HEK293 (cell line): Measurements from ENCODE around the gene MARCHF11.

Source experiments
- CTCF ChIA-PET: fragments of 350-600 bp; formaldehyde crosslinking; extraction: SDS; loops from one replicate; lab custom pipeline; 2021; ENCODE audit warnings: antibody characterized with exemption; lab: Yijun Ruan, JAX
- POLR2A ChIA-PET: fragments of 300-600 bp; formaldehyde crosslinking; extraction: SDS; loops from one replicate; lab custom pipeline; 2020; ENCODE audit warnings: antibody characterized with exemption, inconsistent platforms; lab: Yijun Ruan, JAX
- H3K27ac ChIP-seq: fragments of 200-500 bp; sonication (Bioruptor generic); 2 replicates; pipeline ENCODE4 v1.5.1; 2014; ENCODE audit warnings: low read depth, low read length, control low read depth, inconsistent platforms; ENCODE audit errors: extremely low read depth
- H3K36me3 ChIP-seq, 2 experiments: fragments of 200-500 bp in 1 of 2; sonication (Bioruptor generic) in 1 of 2; 1 replicate in 1 of 2; 2 replicates in 1 of 2; pipeline ENCODE4 v1.5.1; 2014 to 2017; ENCODE audit warnings: inconsistent platforms in 2 of 2, low read length in 2 of 2; ENCODE audit not compliant: control insufficient read depth in 2 of 2, insufficient read depth in 1 of 2
- H3K4me1 ChIP-seq: fragments of 200-500 bp; sonication (Bioruptor generic); 2 replicates; pipeline ENCODE4 v1.5.1; 2014; ENCODE audit warnings: mild to moderate bottlenecking, low read length, inconsistent platforms; ENCODE audit not compliant: control insufficient read depth, insufficient read depth
- H3K4me3 ChIP-seq: 2 replicates; pipeline ENCODE4 v1.5.1; 2011; ENCODE audit warnings: low read depth, mild to moderate bottlenecking, control low read depth, low read length, moderate library complexity
- H3K9me3 ChIP-seq: fragments of 200-500 bp; sonication (Bioruptor generic); 2 replicates; pipeline ENCODE4 v1.5.1; 2014; ENCODE audit warnings: low read depth, low read length, inconsistent platforms; ENCODE audit not compliant: control insufficient read depth, insufficient read depth
- AEBP2 ChIP-seq: fragments of 450-650 bp; formaldehyde crosslinking; IDR thresholded peaks from 2 replicates; pipeline ENCODE4 v1.5.1; 2016; ENCODE audit warnings: missing biosample characterization, missing genetic modification characterization, borderline replicate concordance
- CTCF ChIP-seq: fragments of 450-650 bp; formaldehyde crosslinking; IDR thresholded peaks from 2 replicates; pipeline ENCODE4 v1.5.1; 2016; ENCODE audit warnings: missing biosample characterization, missing genetic modification characterization
- KLF16 ChIP-seq: fragments of 450-650 bp; formaldehyde crosslinking; IDR thresholded peaks from 2 replicates; pipeline ENCODE4 v1.5.1; 2017; ENCODE audit warnings: missing biosample characterization, missing genetic modification characterization
- KLF17 ChIP-seq: fragments of 450-650 bp; formaldehyde crosslinking; IDR thresholded peaks from 2 replicates; pipeline ENCODE4 v1.5.1; 2016; ENCODE audit warnings: missing biosample characterization, missing genetic modification characterization
- OSR2 ChIP-seq: fragments of 450-650 bp; formaldehyde crosslinking; IDR thresholded peaks from 2 replicates; pipeline ENCODE4 v1.5.1; 2016; ENCODE audit warnings: missing biosample characterization, missing genetic modification characterization
- SP3 ChIP-seq: fragments of 450-650 bp; formaldehyde crosslinking; IDR thresholded peaks from 2 replicates; pipeline ENCODE4 v1.5.1; 2016; ENCODE audit warnings: missing biosample characterization, missing genetic modification characterization
- YY2 ChIP-seq: fragments of 450-650 bp; formaldehyde crosslinking; IDR thresholded peaks from 2 replicates; pipeline ENCODE4 v1.5.1; 2016; ENCODE audit warnings: missing biosample characterization, missing genetic modification characterization
- ZFHX2 ChIP-seq: fragments of 450-650 bp; formaldehyde crosslinking; conservative IDR thresholded peaks from 2 replicates; pipeline ENCODE4 v1.5.1; 2016; ENCODE audit warnings: missing biosample characterization, missing genetic modification characterization
- ZNF114 ChIP-seq: fragments of 450-650 bp; formaldehyde crosslinking; IDR thresholded peaks from 2 replicates; pipeline ENCODE4 v1.5.0; 2017; ENCODE audit warnings: missing biosample characterization, missing genetic modification characterization
- ZNF133 ChIP-seq: fragments of 450-650 bp; formaldehyde crosslinking; IDR thresholded peaks from 2 replicates; pipeline ENCODE4 v1.5.1; 2016; ENCODE audit warnings: missing biosample characterization, missing genetic modification characterization
- ZNF138 ChIP-seq: fragments of 450-650 bp; formaldehyde crosslinking; IDR thresholded peaks from 2 replicates; pipeline ENCODE4 v1.5.1; 2016; ENCODE audit warnings: missing biosample characterization, missing genetic modification characterization, borderline replicate concordance
- ZNF169 ChIP-seq: fragments of 450-650 bp; formaldehyde crosslinking; IDR thresholded peaks from 2 replicates; pipeline ENCODE4 v1.5.1; 2016; ENCODE audit warnings: missing biosample characterization, missing genetic modification characterization
- ZNF184 ChIP-seq: fragments of 450-650 bp; IDR thresholded peaks from 2 replicates; pipeline ENCODE4 v1.5.1; 2018; ENCODE audit warnings: missing biosample characterization, mild to moderate bottlenecking, missing genetic modification characterization
- ZNF2 ChIP-seq: fragments of 450-650 bp; formaldehyde crosslinking; IDR thresholded peaks from 2 replicates; pipeline ENCODE4 v1.5.1; 2016; ENCODE audit warnings: missing biosample characterization, missing genetic modification characterization
- ZNF335 ChIP-seq: fragments of 450-650 bp; formaldehyde crosslinking; conservative IDR thresholded peaks from 2 replicates; pipeline ENCODE4 v1.5.1; 2016; ENCODE audit warnings: missing biosample characterization, missing genetic modification characterization
- ZNF501 ChIP-seq: fragments of 450-650 bp; formaldehyde crosslinking; IDR thresholded peaks from 2 replicates; pipeline ENCODE4 v1.5.1; 2016; ENCODE audit warnings: missing biosample characterization, missing genetic modification characterization
- ZNF560 ChIP-seq: fragments of 450-650 bp; formaldehyde crosslinking; IDR thresholded peaks from 2 replicates; pipeline ENCODE4 v1.5.1; 2017; ENCODE audit warnings: missing biosample characterization, missing genetic modification characterization, borderline replicate concordance
- ZNF610 ChIP-seq: fragments of 450-650 bp; formaldehyde crosslinking; IDR thresholded peaks from 2 replicates; pipeline ENCODE4 v1.5.1; 2016; ENCODE audit warnings: missing biosample characterization, missing genetic modification characterization, borderline replicate concordance
- ZNF626 ChIP-seq: fragments of 450-650 bp; sonication (Bioruptor Pico); formaldehyde crosslinking; IDR thresholded peaks from 2 replicates; pipeline ENCODE4 v1.5.1; 2018; ENCODE audit warnings: missing biosample characterization, missing genetic modification characterization, inconsistent platforms
- ZNF843 ChIP-seq: fragments of 450-650 bp; formaldehyde crosslinking; IDR thresholded peaks from 2 replicates; pipeline ENCODE4 v1.5.1; 2016; ENCODE audit warnings: missing biosample characterization, missing genetic modification characterization
- ZXDB ChIP-seq: fragments of 450-650 bp; formaldehyde crosslinking; IDR thresholded peaks from 2 replicates; pipeline ENCODE4 v1.5.1; 2016; ENCODE audit warnings: missing biosample characterization, missing genetic modification characterization
- TF ChIP-seq, protein P1 (sequence below): fragments of 450-650 bp; formaldehyde crosslinking; IDR thresholded peaks from 2 replicates; pipeline ENCODE4 v1.5.1; 2017; ENCODE audit warnings: missing biosample characterization, missing genetic modification characterization
- TF ChIP-seq, protein P2 (sequence below): fragments of 450-650 bp; formaldehyde crosslinking; conservative IDR thresholded peaks from 2 replicates; pipeline ENCODE4 v1.5.1; 2016; ENCODE audit warnings: low read depth, missing biosample characterization, missing genetic modification characterization
- TF ChIP-seq, protein P3 (sequence below): fragments of 450-650 bp; formaldehyde crosslinking; IDR thresholded peaks from 2 replicates; pipeline ENCODE4 v1.5.0; 2017; ENCODE audit warnings: missing biosample characterization, missing genetic modification characterization, borderline replicate concordance

MARCHF11 gene

DNA sequence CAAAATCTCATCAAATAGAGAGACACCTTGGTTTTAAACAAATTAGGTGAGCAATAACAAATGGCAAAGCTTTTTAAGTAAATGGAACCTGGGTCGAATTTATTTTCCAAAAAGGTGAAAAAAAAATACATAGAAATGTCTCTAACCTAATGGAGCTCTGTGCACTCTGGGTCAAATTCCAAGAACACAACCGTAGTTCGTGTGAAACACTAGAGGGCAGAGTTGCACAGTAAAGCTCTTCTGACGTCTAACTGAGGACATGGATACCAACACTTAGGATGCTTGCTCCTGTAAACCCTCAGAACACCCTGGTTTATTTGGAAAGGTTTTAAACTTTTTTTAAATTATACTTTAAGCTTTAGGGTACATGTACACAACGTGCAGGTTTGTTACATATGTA is 18.9 kb downstream of the MARCHF11 start (continued):
- TF ChIP-seq, protein P1, sequence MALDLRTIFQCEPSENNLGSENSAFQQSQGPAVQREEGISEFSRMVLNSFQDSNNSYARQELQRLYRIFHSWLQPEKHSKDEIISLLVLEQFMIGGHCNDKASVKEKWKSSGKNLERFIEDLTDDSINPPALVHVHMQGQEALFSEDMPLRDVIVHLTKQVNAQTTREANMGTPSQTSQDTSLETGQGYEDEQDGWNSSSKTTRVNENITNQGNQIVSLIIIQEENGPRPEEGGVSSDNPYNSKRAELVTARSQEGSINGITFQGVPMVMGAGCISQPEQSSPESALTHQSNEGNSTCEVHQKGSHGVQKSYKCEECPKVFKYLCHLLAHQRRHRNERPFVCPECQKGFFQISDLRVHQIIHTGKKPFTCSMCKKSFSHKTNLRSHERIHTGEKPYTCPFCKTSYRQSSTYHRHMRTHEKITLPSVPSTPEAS (tag by site-specific recombination), result no peak
- no peak for TF ChIP-seq ZXDB (tag by site-specific recombination)
- TF ChIP-seq ZNF610 (tag by site-specific recombination), result no peak
- TF ChIP-seq ZFHX2, result no peak
- 0 out of 2 replicates have a peak, but pooled peaks have one; percentile 58 for TF ChIP-seq ZNF2 (tag by site-specific recombination)
- TF ChIP-seq ZNF560, result no peak
- no peak for TF ChIP-seq ZNF843 (tag by site-specific recombination)

DNA sequence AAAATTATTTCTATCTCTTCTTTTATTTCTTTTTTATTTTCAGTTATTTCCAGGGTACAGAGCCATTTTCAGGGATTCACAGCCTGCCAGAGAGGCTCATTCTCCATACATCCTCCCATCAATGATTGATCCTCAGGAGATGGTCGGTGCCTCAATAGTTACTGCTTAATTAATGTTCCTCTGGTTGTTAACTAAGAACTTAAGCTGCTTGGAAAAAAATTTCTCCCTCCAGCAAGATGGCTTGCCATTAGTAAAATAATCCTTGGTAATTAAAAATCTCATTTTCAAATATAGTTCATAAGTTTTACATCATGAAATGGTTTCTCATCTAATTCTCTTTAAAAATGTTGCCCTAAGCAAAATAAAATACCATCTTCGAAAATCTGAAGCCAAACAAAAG is 20.0 kb downstream of the MARCHF11 start:
- ChIA-PET POLR2A (no interaction called here), CTCF (interaction anchor here (0.6 to 5.5 kb wide), 13 partner anchors 8 to 1044 kb away, joined by 3 to 137 read pairs (median 4); no protein-coding TSS in a partner anchor)
- TF ChIP-seq ZNF114 (tag by site-specific recombination), result no peak
- TF ChIP-seq ZNF133 (tag by site-specific recombination), result no peak
- TF ChIP-seq ZNF335 (tag by site-specific recombination), result no peak
- no peak for TF ChIP-seq OSR2 (tag by site-specific recombination)
- TF ChIP-seq ZNF138 (tag by site-specific recombination), result no peak
- no peak for TF ChIP-seq ZNF169 (tag by site-specific recombination)
- TF ChIP-seq SP3, result no peak
- TF ChIP-seq KLF17 (tag by site-specific recombination), result no peak
- no peak for TF ChIP-seq CTCF (tag by site-specific recombination)
- TF ChIP-seq, protein P2, sequence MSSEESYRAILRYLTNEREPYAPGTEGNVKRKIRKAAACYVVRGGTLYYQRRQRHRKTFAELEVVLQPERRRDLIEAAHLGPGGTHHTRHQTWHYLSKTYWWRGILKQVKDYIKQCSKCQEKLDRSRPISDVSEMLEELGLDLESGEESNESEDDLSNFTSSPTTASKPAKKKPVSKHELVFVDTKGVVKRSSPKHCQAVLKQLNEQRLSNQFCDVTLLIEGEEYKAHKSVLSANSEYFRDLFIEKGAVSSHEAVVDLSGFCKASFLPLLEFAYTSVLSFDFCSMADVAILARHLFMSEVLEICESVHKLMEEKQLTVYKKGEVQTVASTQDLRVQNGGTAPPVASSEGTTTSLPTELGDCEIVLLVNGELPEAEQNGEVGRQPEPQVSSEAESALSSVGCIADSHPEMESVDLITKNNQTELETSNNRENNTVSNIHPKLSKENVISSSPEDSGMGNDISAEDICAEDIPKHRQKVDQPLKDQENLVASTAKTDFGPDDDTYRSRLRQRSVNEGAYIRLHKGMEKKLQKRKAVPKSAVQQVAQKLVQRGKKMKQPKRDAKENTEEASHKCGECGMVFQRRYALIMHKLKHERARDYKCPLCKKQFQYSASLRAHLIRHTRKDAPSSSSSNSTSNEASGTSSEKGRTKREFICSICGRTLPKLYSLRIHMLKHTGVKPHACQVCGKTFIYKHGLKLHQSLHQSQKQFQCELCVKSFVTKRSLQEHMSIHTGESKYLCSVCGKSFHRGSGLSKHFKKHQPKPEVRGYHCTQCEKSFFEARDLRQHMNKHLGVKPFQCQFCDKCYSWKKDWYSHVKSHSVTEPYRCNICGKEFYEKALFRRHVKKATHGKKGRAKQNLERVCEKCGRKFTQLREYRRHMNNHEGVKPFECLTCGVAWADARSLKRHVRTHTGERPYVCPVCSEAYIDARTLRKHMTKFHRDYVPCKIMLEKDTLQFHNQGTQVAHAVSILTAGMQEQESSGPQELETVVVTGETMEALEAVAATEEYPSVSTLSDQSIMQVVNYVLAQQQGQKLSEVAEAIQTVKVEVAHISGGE, result no peak
- TF ChIP-seq, protein P3, sequence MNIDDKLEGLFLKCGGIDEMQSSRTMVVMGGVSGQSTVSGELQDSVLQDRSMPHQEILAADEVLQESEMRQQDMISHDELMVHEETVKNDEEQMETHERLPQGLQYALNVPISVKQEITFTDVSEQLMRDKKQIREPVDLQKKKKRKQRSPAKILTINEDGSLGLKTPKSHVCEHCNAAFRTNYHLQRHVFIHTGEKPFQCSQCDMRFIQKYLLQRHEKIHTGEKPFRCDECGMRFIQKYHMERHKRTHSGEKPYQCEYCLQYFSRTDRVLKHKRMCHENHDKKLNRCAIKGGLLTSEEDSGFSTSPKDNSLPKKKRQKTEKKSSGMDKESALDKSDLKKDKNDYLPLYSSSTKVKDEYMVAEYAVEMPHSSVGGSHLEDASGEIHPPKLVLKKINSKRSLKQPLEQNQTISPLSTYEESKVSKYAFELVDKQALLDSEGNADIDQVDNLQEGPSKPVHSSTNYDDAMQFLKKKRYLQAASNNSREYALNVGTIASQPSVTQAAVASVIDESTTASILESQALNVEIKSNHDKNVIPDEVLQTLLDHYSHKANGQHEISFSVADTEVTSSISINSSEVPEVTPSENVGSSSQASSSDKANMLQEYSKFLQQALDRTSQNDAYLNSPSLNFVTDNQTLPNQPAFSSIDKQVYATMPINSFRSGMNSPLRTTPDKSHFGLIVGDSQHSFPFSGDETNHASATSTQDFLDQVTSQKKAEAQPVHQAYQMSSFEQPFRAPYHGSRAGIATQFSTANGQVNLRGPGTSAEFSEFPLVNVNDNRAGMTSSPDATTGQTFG (tag by site-specific recombination), result no peak
- no peak for TF ChIP-seq AEBP2 (tag by site-specific recombination)
- TF ChIP-seq ZNF626 (tag by site-specific recombination), result no peak
- TF ChIP-seq YY2, result no peak
- TF ChIP-seq ZNF184 (tag by site-specific recombination), result no peak
- no peak for TF ChIP-seq KLF16 (tag by site-specific recombination)
- TF ChIP-seq ZNF501 (tag by site-specific recombination), result no peak

More for the DNA sequence above, 20.0 kb downstream of the MARCHF11 start:
- Histone ChIP-seq H3K4me1 (no peaks in the 10 kb centered on the region), H3K9me3 (no peaks in the 10 kb centered on the region), H3K4me3 (no peak overlapping the region), H3K27ac (no peak overlapping the region), H3K36me3 (no peaks in the 10 kb centered on the region)
